KMS-11 (cell line): ENCODE data around the gene RAI14.

Experiments
- H2AFZ ChIP-seq: fragments of 200-600 bp; sonication (generic); 2 replicates; pipeline ENCODE4 v1.6.1; 2016; ENCODE audit warnings: antibody characterized with exemption, mixed run types, low read depth
- H3K27ac ChIP-seq: fragments of 200-600 bp; sonication (generic); 2 replicates; pipeline ENCODE4 v1.6.1; 2016; ENCODE audit warnings: mild to moderate bottlenecking, mixed run types
- H3K27me3 ChIP-seq: fragments of 200-600 bp; sonication (generic); 2 replicates; pipeline ENCODE4 v1.6.1; 2017; ENCODE audit warnings: mild to moderate bottlenecking, low read depth, mixed run types, moderate library complexity; ENCODE audit not compliant: insufficient read depth
- H3K36me3 ChIP-seq: fragments of 200-600 bp; sonication (generic); 2 replicates; pipeline ENCODE4 v1.6.1; 2017; ENCODE audit warnings: mild to moderate bottlenecking, mixed run types; ENCODE audit not compliant: insufficient read depth
- H3K4me1 ChIP-seq: fragments of 200-600 bp; sonication (generic); 2 replicates; pipeline ENCODE4 v1.6.1; 2016; ENCODE audit warnings: mild to moderate bottlenecking, low read depth, mixed run types; ENCODE audit not compliant: poor library complexity, severe bottlenecking
- H3K4me2 ChIP-seq: fragments of 200-600 bp; sonication (generic); 2 replicates; pipeline ENCODE4 v1.7.0; 2016; ENCODE audit warnings: mild to moderate bottlenecking, mixed run types
- H3K4me3 ChIP-seq: fragments of 200-600 bp; sonication (generic); IDR thresholded peaks from 2 replicates; pipeline ENCODE4 v1.6.1; 2017; ENCODE audit warnings: low read depth, low read length, mixed read lengths; ENCODE audit not compliant: insufficient read depth
- H3K79me2 ChIP-seq: fragments of 200-600 bp; sonication (generic); 2 replicates; pipeline ENCODE4 v1.6.1; 2016; ENCODE audit warnings: low read depth, mixed run types; ENCODE audit not compliant: insufficient read depth
- H3K9ac ChIP-seq: fragments of 200-600 bp; sonication (generic); 2 replicates; pipeline ENCODE4 v1.6.1; 2016; ENCODE audit warnings: mild to moderate bottlenecking, mixed run types
- H4K20me1 ChIP-seq: fragments of 200-600 bp; sonication (generic); 2 replicates; pipeline ENCODE4 v1.6.1; 2016; ENCODE audit warnings: mild to moderate bottlenecking, mixed run types; ENCODE audit not compliant: insufficient read depth
- TF ChIP-seq, protein P1 (sequence below): fragments of 200-600 bp; sonication (generic); conservative IDR thresholded peaks from 2 replicates; pipeline ENCODE4 v1.6.1; 2017; ENCODE audit warnings: low read depth, mild to moderate bottlenecking, antibody characterized with exemption, low read length, moderate library complexity, mixed read lengths

The RAI14 gene

DNA sequence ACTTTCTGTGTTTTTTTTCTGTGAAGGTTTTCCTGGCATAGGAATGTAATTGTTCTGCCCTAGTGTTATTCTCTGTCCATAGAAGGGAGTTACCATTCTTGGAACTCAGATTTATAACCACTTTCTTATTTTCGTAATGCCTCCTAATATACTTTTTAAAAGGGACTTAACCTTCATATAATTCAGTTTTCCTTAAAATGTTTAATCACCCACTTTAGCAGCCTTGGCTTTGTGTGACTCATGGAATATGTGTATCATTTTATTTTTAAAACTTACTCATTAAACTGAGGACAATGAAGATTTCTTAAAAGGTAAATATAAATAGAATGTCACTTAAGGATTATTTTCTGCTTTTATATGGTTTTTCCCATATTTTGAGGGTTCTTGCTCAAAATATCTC, 50.0 kb downstream of the RAI14 start:
- Histone ChIP-seq H3K79me2 (no peaks in the 10 kb centered on the region), H4K20me1 (no peaks in the 10 kb centered on the region), H3K4me1 (no peaks in the 10 kb centered on the region)

DNA sequence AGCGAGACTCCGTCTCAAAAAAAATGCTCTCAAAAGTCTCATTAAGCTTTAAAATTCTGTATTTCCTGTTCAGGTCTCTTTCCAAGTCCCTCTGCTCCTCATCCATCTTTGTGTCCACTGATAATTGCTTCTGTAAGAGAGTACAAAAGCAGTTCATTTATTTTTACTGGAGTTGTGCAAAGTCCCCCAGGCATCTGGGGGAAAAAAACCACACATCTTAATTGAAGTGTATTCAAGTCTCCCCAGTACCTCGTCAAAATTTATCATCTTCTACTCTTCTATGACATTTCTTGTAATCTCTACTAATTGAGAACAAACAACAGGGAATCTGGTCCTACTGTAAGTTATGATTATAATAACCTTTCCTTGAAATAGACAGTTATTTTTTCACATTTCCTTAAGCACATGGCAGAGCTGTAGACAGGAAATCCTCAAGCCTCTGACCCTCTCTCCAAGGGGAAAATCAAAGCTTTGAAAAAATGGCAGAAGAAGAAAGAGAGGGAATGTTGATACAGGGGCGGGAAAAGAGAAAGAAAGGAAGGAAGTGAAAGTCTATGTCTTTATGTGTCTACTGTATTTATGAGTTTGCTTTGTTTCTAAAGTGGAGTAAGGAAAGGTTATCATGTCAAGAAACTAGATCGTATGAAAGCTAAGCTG, 51.5 kb downstream of the RAI14 start:
- Histone ChIP-seq H4K20me1 (no peaks in the 10 kb centered on the region), H3K4me1 (no peaks in the 10 kb centered on the region), H3K27ac (no peak overlapping the region), H3K9ac (no peak overlapping the region), H2AFZ (no peak overlapping the region), H3K4me3 (no peak overlapping the region), H3K36me3 (no peaks in the 10 kb centered on the region), H3K4me2 (no peak overlapping the region), H3K79me2 (no peaks in the 10 kb centered on the region), H3K27me3 (no peaks in the 10 kb centered on the region)
- TF ChIP-seq, protein P1, sequence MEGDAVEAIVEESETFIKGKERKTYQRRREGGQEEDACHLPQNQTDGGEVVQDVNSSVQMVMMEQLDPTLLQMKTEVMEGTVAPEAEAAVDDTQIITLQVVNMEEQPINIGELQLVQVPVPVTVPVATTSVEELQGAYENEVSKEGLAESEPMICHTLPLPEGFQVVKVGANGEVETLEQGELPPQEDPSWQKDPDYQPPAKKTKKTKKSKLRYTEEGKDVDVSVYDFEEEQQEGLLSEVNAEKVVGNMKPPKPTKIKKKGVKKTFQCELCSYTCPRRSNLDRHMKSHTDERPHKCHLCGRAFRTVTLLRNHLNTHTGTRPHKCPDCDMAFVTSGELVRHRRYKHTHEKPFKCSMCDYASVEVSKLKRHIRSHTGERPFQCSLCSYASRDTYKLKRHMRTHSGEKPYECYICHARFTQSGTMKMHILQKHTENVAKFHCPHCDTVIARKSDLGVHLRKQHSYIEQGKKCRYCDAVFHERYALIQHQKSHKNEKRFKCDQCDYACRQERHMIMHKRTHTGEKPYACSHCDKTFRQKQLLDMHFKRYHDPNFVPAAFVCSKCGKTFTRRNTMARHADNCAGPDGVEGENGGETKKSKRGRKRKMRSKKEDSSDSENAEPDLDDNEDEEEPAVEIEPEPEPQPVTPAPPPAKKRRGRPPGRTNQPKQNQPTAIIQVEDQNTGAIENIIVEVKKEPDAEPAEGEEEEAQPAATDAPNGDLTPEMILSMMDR, result no peak

More for the DNA sequence above, 50.0 kb downstream of the RAI14 start:
- no peak overlapping the region for H3K4me3 ChIP-seq
- H2AFZ ChIP-seq, result no peak overlapping the region
- no peak overlapping the region for H3K4me2 ChIP-seq
- H3K36me3 ChIP-seq, result no peaks in the 10 kb centered on the region
- H3K9ac ChIP-seq, result no peak overlapping the region
- no peak overlapping the region for H3K27ac ChIP-seq
- no peaks in the 10 kb centered on the region for H3K27me3 ChIP-seq
- TF ChIP-seq, protein P1, result no peak

DNA sequence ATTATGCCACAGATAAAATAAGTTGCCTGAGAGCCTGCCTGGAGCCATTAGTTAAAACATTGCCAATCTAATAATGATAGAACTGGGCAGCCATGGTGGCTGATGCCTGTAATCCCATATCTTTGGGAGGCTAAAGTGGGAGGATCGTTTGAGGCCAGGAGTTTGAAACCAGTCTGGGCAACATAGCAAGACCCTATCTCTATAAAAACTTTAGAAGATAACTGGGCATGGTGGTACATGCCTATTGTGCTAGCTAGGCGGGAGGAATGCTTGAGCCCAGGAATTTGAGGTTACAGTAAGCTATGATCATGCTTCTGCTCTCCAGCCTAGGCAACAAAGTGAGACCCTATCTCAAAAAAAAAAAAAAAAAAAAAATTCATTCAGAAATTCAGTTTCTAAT, 52.6 kb downstream of the RAI14 start:
- no peaks in the 10 kb centered on the region for H3K79me2 ChIP-seq
- H3K36me3 ChIP-seq, result no peaks in the 10 kb centered on the region
- H4K20me1 ChIP-seq, result no peaks in the 10 kb centered on the region
- H3K4me1 ChIP-seq, result no peaks in the 10 kb centered on the region
- no peaks in the 10 kb centered on the region for H3K27me3 ChIP-seq
- H3K27ac ChIP-seq, result no peak overlapping the region
- no peak overlapping the region for H2AFZ ChIP-seq
- H3K9ac ChIP-seq, result no peak overlapping the region
- TF ChIP-seq, protein P1, result no peak
- H3K4me3 ChIP-seq, result no peak overlapping the region
- no peak overlapping the region for H3K4me2 ChIP-seq

DNA sequence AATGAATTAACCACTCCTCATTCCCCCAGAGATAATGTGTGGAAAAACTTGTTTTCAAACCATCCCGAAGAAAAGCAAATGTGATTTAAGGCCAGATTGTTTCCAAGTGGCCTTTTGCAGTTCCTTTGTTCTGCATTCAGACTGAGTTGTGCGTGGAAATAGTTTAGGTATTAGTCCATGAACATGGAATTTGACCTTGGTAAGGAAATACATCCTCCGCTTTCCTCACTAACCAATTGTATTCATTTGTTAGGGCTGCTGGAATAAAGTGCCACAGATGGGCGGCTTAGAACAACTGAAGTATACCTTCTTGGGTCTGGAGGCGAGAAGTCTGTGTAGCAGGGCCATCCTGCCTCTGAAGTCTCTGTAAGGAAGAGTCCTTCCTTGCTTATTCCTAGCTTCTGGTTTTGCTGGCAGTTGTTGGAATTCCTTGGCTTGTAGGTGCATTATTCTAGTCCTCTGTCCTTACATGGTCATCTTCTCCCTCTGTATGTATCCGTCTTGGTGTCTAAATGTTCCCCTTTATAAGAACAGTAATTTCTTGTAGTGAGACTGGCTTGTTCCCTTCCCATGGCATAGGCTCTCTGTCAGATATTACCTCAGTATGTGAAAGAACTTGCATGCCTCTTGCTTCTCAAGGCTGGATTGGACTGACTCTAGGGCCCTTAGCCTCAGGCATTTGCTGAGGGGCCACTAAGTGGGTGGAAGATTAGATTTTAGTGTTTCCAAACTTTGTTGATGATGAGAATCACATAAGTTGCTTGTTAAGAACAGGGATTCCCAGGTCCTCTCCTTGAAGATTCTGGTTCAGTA, 53.9 kb downstream of the RAI14 start:
- Histone ChIP-seq H3K4me2 (no peak overlapping the region), H3K27me3 (no peaks in the 10 kb centered on the region), H2AFZ (no peak overlapping the region), H3K36me3 (no peaks in the 10 kb centered on the region), H3K9ac (no peak overlapping the region), H4K20me1 (no peaks in the 10 kb centered on the region), H3K4me1 (no peaks in the 10 kb centered on the region), H3K27ac (no peak overlapping the region), H3K79me2 (no peaks in the 10 kb centered on the region), H3K4me3 (no peak overlapping the region)
- TF ChIP-seq, protein P1, result no peak
